Activated CD4-positive, alpha-beta T cell treated with anti-CD3 and anti-CD28 coated beads for 36 hours (primary cell): ENCODE results near the gene CAMTA1. TPM values are rescaled to one million over a fixed set of nuclear protein-coding genes. Genes with fewer than 3 reads are reported as not detected.

Experiments used
- ATAC-seq: fragments of 200-7000 bp; cut with Tn5 transposase; one replicate; pipeline ENCODE4 v1.10.0; 2021; ENCODE audit warnings: mild to moderate bottlenecking, moderate library complexity
- CTCF ChIA-PET: fragments of 350-600 bp; sonication (Branson Sonifier 250); formaldehyde crosslinking; loops from one replicate; lab custom pipeline; 2021; ENCODE audit warnings: antibody characterized with exemption; lab: Charles Lee
- POLR2A ChIA-PET: fragments of 350-600 bp; sonication (Branson Sonifier 250); formaldehyde crosslinking; loops from one replicate; lab custom pipeline; 2021; ENCODE audit warnings: antibody characterized with exemption, inconsistent platforms; lab: Charles Lee
- DNase-seq: peaks from one replicate; pipeline ENCODE4 v3.0.0-alpha.2; 2020
- H3K27ac Mint-ChIP-seq: one replicate; pipeline ENCODE4 v1.8.0; 2021; ENCODE audit warnings: mixed read lengths
- H3K27me3 Mint-ChIP-seq: one replicate; pipeline ENCODE4 v1.8.0; 2021; ENCODE audit warnings: mixed read lengths
- H3K36me3 Mint-ChIP-seq: one replicate; pipeline ENCODE4 v1.8.0; 2021; ENCODE audit warnings: low read depth, mixed read lengths
- H3K4me1 Mint-ChIP-seq: one replicate; pipeline ENCODE4 v1.8.0; 2021; ENCODE audit warnings: mixed read lengths
- H3K4me3 Mint-ChIP-seq: one replicate; pipeline ENCODE4 v1.8.0; 2021; ENCODE audit warnings: mild to moderate bottlenecking, moderate library complexity, mixed read lengths
- H3K9me3 Mint-ChIP-seq: one replicate; pipeline ENCODE4 v1.8.0; 2021; ENCODE audit warnings: low read depth, mixed read lengths
- intact Hi-C, 2 experiments: fragments of 100-400 bp; cut with DNase I in 1 of 2; cut with micrococcal nuclease in 1 of 2; formaldehyde crosslinking; loops; one replicate each; pipeline versions ENCODE4 v1.14.2 to v1.15.1; 2022 to 2024; cut with DNase I, micrococcal nuclease
- total RNA-seq, 2 experiments: library from RNA; stranded (reverse); gene quantifications; one replicate each; pipeline ENCODE4 v1.2.3, GENCODE V29; 2021

The CAMTA1 gene
- total RNA-seq, 2 experiments from 2014 or later = 62.3 to 76.7 TPM

- Mint-ChIP-seq H3K36me3 (peaks cover 2% of the 10 kb centered on the region), H3K4me1 (peaks cover 5% of the 10 kb centered on the region), H3K27me3 (peaks cover 10% of the 10 kb centered on the region), H3K9me3 (no peaks in the 10 kb centered on the region), H3K4me3 (no peak overlapping the region), H3K27ac (no peak overlapping the region)
- no peak for DNase-seq
- intact Hi-C loops = no loop called here
- POLR2A ChIA-PET = no interaction called here
- CTCF ChIA-PET = interaction anchor here (0.8 kb wide), 1 partner anchor 843 kb away, joined by 4 read pairs; no protein-coding TSS in a partner anchor
- no peak for ATAC-seq
Measured at GRCh38 chr1:6909401-6909800, 124.1 kb downstream of the CAMTA1 start.

GRCh38 chr1:6909857-6910256 lies 124.6 kb downstream of the CAMTA1 start:
- peaks cover 10% of the 10 kb centered on the region for H3K27me3 Mint-ChIP-seq
- POLR2A ChIA-PET = no interaction called here
- H3K36me3 Mint-ChIP-seq = peaks cover 2% of the 10 kb centered on the region
- H3K4me3 Mint-ChIP-seq = no peak overlapping the region
- CTCF ChIA-PET = interaction anchor here (0.6 kb wide), 1 partner anchor 38 kb away, joined by 3 read pairs; no protein-coding TSS in a partner anchor
- intact Hi-C loops = no loop called here
- DNase-seq (no peak), ATAC-seq (no peak)
- no peaks in the 10 kb centered on the region for H3K9me3 Mint-ChIP-seq
- no peak overlapping the region for H3K27ac Mint-ChIP-seq
- peaks cover 5% of the 10 kb centered on the region for H3K4me1 Mint-ChIP-seq

GRCh38 chr1:6911021-6911941 lies 126.0 kb downstream of the CAMTA1 start:
- ChIA-PET POLR2A (no interaction called here), CTCF (interaction anchor here (0.7 kb wide), 1 partner anchor 303 kb away, joined by 3 read pairs; no protein-coding TSS in a partner anchor)
- Mint-ChIP-seq H3K9me3 (no peaks in the 10 kb centered on the region), H3K27ac (no peak overlapping the region), H3K4me1 (peaks cover 5% of the 10 kb centered on the region), H3K4me3 (no peak overlapping the region), H3K27me3 (peaks cover 12% of the 10 kb centered on the region), H3K36me3 (peaks cover 2% of the 10 kb centered on the region)
- ATAC-seq (no peak), DNase-seq (no peak)
- intact Hi-C loops = no loop called here

GRCh38 chr1:6911974-6912373 lies 126.7 kb downstream of the CAMTA1 start:
- Mint-ChIP-seq H3K36me3 (peaks cover 2% of the 10 kb centered on the region), H3K9me3 (no peaks in the 10 kb centered on the region), H3K4me3 (no peak overlapping the region), H3K27me3 (peaks cover 12% of the 10 kb centered on the region), H3K4me1 (peaks cover 4% of the 10 kb centered on the region), H3K27ac (no peak overlapping the region)
- intact Hi-C loops = no loop called here
- ChIA-PET CTCF (no interaction called here), POLR2A (no interaction called here)
- no peak for ATAC-seq
- no peak for DNase-seq

GRCh38 chr1:6912518-6912917 lies 127.3 kb downstream of the CAMTA1 start:
- Mint-ChIP-seq H3K4me1 (peaks cover 3% of the 10 kb centered on the region), H3K27ac (no peak overlapping the region), H3K36me3 (peaks cover 2% of the 10 kb centered on the region), H3K9me3 (no peaks in the 10 kb centered on the region), H3K27me3 (peaks cover 12% of the 10 kb centered on the region), H3K4me3 (no peak overlapping the region)
- ATAC-seq = no peak
- ChIA-PET POLR2A (no interaction called here), CTCF (interaction anchor here (0.7 kb wide), 1 partner anchor 158 kb away, joined by 3 read pairs; no protein-coding TSS in a partner anchor)
- no peak for DNase-seq
- intact Hi-C loops = no loop called here

- Mint-ChIP-seq H3K27ac (no peak overlapping the region), H3K4me1 (peaks cover 2% of the 10 kb centered on the region), H3K4me3 (no peak overlapping the region), H3K27me3 (peaks cover 12% of the 10 kb centered on the region), H3K36me3 (peaks cover 2% of the 10 kb centered on the region), H3K9me3 (no peaks in the 10 kb centered on the region)
- POLR2A ChIA-PET = no interaction called here
- ATAC-seq = no peak
- no peak for DNase-seq
- CTCF ChIA-PET = interaction anchor here (0.7 kb wide), 1 partner anchor 157 kb away, joined by 3 read pairs; no protein-coding TSS in a partner anchor
- intact Hi-C loops = no loop called here
Measured at GRCh38 chr1:6913086-6913485, 127.8 kb downstream of the CAMTA1 start.

- ChIA-PET CTCF (no interaction called here), POLR2A (no interaction called here)
- intact Hi-C loops = no loop called here
- Mint-ChIP-seq H3K9me3 (no peaks in the 10 kb centered on the region), H3K27ac (no peak overlapping the region), H3K27me3 (peaks cover 12% of the 10 kb centered on the region), H3K4me3 (no peak overlapping the region), H3K4me1 (no peaks in the 10 kb centered on the region), H3K36me3 (peaks cover 2% of the 10 kb centered on the region)
- DNase-seq (no peak), ATAC-seq (no peak)
Measured at GRCh38 chr1:6914706-6915105, 129.5 kb downstream of the CAMTA1 start.

- H3K27me3 Mint-ChIP-seq = peaks cover 12% of the 10 kb centered on the region
- no peak overlapping the region for H3K4me3 Mint-ChIP-seq
- POLR2A ChIA-PET = no interaction called here
- intact Hi-C loops = no loop called here
- no peak for DNase-seq
- no peak for ATAC-seq
- CTCF ChIA-PET = no interaction called here
- H3K9me3 Mint-ChIP-seq = no peaks in the 10 kb centered on the region
- peaks cover 2% of the 10 kb centered on the region for H3K36me3 Mint-ChIP-seq
- no peaks in the 10 kb centered on the region for H3K4me1 Mint-ChIP-seq
- H3K27ac Mint-ChIP-seq = no peak overlapping the region
Measured at GRCh38 chr1:6915999-6916565, 130.8 kb downstream of the CAMTA1 start.

- Mint-ChIP-seq H3K27me3 (peaks cover 8% of the 10 kb centered on the region), H3K4me3 (no peak overlapping the region), H3K9me3 (peaks cover 3% of the 10 kb centered on the region), H3K36me3 (peaks cover 2% of the 10 kb centered on the region), H3K4me1 (no peaks in the 10 kb centered on the region), H3K27ac (no peak overlapping the region)
- no peak for ATAC-seq
- DNase-seq = no peak
- POLR2A ChIA-PET = interaction anchor here (0.7 kb wide), 1 partner anchor 28 kb away, joined by 3 read pairs; no protein-coding TSS in a partner anchor
- CTCF ChIA-PET = no interaction called here
- intact Hi-C loops = no loop called here
Measured at GRCh38 chr1:6917067-6917466, 131.8 kb downstream of the CAMTA1 start.

- H3K4me1 Mint-ChIP-seq = no peaks in the 10 kb centered on the region
- POLR2A ChIA-PET = no interaction called here
- peaks cover 6% of the 10 kb centered on the region for H3K27me3 Mint-ChIP-seq
- H3K27ac Mint-ChIP-seq = no peak overlapping the region
- peaks cover 3% of the 10 kb centered on the region for H3K9me3 Mint-ChIP-seq
- peaks cover 2% of the 10 kb centered on the region for H3K36me3 Mint-ChIP-seq
- no peak for DNase-seq
- H3K4me3 Mint-ChIP-seq = no peak overlapping the region
- CTCF ChIA-PET = no interaction called here
- intact Hi-C loops = no loop called here
- no peak for ATAC-seq
Measured at GRCh38 chr1:6918186-6918924, 133.1 kb downstream of the CAMTA1 start.

- Mint-ChIP-seq H3K27ac (no peak overlapping the region), H3K4me1 (no peaks in the 10 kb centered on the region), H3K4me3 (no peak overlapping the region), H3K27me3 (peaks cover 2% of the 10 kb centered on the region), H3K9me3 (peaks cover 3% of the 10 kb centered on the region), H3K36me3 (no peaks in the 10 kb centered on the region)
- intact Hi-C loops = no loop called here
- no peak for ATAC-seq
- DNase-seq = no peak
- ChIA-PET POLR2A (no interaction called here), CTCF (no interaction called here)
Measured at GRCh38 chr1:6918925-6919511, 133.8 kb downstream of the CAMTA1 start.
